Measurements from ENCODE around the gene JPT1.

JPT1 gene

DNA sequence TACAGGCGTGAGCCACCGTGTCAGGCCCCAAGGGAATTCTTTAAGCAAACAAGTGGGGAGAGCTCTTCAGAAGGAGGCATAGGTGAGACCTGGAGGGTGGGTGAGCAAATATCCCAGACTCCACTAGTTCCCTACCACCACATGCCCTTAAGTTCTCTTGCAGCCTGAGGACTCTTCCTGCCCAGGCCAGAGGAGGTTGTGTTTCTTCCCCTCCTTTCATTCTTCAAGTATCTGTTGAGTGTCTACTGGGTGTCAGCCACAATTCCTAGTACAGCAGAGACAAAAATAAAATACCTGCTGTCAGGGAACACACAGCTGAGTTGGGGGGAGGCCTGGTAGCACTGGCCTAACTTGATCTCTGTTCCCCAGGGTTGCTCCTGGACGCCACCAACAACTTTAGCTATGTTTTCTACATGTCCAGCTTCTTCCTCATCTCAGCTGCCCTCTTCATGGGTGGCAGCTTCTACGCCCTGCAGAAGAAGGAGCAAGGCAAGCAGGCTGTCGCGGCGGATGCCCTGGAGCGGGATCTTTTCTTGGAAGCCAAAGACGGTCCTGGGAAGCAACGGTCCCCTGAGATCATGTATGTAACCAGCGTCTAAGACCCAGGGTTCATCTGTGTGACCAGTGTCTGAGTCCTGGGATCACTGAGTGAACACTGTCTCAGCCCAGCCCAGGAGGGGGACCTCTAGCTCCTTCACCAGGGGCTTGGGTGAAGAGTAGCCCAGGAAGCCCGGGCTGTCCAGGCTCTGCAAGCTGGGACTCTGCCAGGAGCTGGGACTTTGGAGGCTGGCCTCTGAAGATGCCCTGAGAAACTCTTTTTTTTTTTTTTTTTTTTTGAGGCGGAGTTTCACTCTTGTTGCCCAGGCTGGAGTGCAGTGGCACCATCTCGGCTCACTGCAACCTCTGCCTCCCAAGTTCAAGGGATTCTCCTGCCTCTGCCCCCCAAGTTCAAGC, 50.4 kb downstream of the JPT1 start:
- no peak for DNase-seq

DNA sequence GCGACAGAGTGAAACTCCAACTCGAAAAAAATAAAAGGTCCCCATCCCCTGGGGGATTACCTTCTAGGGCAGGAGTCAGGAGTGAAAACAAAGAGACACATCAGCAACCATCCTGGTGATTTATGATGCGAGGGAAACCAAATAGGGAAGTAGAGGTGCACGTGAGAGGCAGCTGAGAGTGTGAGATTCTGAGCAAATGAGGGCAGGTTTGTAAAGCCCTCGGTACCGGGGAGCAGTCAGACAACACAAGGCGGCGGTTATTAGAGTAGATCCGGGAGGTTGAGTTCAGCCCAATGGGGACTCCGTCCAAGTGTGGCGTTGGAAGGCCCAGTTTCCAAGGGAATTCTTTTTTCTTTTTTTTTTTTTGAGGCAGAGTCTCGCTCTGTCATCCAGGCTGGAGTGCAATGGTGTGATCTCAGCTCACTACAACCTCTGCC, 51.9 kb downstream of the JPT1 start:
- DNase-seq: no peak

DNA sequence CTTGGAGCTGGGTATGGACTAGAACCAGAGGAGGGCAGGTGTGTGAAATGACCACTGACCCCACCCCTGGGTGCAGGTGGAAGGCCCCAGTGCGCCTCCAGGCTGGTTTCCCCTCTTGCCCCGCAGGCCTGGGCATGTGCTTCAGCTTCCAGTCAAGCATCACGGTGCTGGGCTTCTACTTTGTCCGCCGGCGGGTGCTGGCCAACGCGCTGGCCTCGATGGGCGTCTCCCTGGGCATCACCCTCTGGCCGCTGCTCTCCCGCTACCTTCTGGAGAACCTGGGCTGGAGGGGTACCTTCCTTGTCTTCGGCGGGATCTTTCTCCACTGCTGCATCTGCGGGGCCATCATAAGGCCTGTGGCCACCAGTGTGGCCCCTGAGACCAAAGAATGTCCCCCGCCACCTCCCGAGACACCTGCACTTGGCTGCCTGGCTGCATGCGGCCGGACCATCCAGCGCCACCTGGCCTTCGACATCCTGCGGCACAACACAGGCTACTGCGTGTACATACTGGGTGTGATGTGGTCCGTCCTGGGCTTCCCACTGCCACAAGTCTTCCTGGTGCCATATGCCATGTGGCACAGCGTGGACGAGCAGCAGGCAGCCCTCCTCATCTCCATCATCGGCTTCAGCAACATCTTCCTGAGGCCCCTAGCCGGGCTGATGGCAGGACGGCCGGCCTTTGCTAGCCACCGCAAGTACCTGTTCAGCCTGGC, 54.3 kb downstream of the JPT1 start:
- DNase-seq: no peak

DNA sequence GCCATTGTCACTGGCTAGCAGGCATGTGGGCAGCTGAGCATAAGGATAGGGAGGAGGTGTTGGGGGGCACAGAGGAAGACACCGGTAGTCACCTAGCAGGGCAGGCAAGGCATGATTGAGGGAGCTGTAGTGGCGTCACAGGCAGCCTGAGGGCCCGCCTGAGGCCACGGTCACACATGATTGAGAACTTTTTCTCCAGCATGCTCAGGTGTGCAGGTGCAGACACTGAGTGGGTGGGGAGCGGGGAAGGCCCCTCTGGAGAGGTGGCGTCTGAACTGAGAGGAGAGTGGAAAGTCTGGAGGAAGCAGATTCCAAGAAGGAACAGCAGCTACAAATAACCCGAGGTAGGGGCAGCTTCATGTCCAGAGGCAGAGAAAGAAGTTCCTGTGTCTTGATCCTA, 55.5 kb downstream of the JPT1 start:
- DNase-seq: no peak

DNA sequence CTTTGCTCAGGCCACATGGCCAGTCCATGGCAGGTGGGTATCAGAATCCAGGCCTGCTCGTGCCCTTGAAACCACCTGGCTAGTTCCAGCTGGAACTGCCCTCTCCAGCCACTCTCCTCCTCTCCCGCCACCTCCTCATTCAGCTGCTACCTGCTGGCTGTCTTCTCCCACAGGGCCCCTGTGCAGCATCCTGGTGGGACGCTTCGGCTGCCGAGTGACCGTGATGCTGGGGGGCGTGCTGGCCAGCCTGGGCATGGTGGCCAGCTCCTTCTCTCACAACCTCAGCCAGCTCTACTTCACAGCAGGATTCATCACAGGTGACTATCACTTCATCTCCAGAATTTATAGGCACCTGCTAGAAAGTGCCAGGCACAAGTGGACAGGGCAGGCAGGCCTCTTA, 56.4 kb downstream of the JPT1 start:
- no peak for DNase-seq

DNA sequence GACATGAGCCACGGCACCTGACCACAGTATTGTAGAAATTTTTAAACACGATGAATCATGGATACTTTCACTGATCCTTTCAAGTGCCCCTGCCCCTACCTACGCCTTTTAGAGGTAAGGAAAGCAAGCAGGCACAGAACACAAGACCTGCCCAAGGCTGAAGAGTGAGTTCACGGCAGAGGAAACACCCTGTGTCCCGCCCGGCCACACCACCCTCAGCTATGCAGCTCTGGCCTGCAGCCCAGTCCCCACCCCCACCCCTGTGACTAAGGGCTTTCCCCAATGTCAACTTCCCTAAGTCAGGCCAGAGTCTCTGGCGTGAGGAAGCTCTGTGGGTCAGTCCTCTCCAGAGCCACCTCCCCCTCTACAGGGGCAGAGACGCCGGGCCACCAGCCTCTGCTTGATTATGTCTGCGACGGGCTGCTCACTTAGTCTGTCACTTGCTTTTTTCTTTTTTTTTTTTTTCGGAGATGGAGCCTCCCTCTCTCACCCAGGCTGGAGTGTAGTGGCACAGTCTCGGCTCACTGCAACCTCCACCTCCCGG, 58.2 kb downstream of the JPT1 start:
- DNase-seq: no peak

DNA sequence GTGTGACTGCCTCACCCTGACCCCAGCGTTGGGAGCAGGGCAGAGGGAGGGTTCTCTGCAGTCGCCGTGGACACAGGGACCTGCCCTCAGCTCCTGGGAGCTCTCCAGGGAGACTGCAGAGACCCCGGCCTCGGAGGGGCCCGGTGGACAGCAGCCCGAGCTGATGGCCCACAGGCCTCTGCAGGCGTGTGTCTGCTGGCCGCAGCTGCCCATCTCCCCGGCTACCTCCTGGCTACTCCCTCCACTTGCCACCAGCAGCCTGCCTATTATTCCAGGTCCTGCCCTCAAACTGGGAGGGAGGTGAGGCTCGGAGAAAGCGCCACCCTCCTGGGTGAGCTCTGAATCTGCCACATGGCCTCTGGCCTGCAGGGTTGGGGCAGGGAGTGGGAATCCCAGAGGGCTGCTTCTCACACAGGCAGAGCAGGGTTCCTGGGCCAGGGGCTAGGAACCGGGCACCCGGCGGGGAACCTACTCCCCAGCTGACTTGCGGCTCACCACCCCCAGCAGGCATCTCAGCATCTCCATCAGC, 59.4 kb downstream of the JPT1 start:
- DNase-seq: no peak

DNA sequence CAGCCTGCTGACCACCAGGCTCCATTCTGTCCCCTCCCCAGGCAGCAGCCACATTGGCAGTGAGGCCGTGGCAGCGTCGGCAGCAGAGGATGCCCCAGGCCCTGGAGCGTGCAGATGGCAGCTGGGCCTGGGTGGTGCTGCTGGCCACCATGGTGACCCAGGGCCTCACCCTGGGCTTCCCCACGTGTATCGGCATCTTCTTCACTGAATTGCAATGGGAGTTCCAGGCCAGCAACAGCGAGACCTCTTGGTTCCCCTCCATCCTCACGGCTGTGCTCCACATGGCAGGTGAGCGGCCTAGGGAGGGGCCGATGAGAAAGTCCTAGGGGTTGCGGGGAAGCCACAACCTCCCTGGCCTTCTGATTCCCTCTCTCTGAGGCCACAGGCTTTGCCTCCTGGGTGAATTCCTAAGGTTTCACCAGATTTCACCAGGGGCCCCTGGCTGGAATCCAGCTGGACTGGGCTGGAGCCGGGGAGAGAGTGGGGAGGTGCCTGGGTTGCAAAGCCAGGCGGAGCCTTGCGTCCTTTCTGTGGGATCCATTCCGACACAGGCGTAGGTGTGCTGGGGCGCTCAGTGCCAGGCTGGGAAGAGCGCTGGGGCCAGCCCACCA, 60.7 kb downstream of the JPT1 start:
- DNase-seq: no peak

DNA sequence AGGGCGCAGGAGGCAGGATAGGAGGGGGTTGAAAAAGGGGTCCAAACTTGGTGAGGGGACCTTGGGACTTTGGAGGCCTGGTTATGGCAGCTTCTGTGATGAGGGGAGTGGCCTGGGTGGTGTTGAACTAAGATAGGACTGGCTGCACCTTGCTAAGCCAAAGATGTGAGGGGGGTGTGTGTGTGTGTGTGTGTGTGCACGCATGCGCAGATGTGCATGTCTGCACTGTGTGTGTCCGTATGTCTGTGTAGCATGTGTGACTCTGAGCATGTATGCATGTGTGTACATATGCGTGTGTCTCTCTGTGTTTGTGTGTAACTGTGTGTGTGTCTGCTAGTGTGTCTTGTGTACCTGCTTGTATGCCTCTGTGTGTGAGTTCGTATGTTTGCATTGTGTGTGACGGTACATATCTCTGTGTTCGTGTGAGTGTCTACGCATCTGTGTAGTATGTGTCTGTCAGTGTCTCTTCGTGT, 62.4 kb downstream of the JPT1 start:
- no peak for DNase-seq

DNA sequence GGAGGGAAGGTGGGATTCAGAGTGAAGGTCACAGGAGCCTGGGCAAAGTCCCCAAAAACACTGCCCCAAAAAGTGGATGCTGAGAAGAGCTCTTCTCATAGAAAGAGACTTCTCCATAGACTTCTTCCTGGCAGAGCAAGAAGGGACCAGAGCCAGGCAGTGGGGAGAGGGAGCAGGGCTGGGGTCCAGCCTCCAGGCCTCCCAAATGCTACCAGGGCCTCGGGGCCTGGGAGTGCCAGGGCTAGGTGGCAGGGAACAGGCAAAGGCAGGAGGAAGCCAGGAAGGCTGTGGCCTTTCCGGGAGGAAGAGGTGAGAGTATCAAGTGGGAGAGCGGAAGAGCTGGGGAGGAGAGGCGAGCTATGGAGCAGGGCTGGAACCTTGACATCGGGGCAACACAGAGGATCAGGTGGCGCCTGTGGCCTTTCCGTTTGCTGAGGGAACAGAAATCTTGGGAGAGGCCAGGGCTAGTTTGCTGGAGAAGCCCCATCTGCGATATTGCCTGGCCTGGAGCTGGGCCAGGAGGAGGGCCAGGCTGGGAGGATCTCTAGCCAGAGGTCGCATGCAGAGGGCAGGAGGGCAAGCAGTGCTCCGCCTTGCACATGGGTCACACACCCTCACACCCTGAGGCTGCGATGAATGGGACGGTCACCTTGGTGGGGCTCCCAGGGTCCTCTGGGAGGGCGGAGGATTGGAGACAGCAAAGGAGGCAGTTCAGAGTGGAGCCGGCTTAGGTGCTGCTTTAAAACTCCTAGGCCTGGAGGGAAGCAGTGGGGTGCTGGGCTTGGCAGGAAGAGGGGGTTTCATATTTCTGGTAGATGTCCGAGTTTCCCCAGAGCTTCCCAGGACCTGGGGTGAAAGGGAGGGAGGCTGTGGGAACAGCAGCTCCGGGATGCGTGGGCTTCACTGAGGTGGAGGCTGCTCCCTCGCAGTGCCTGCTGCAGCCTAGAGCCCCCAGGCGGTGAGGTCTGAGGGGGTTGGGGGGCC, 63.1 kb downstream of the JPT1 start:
- no peak for DNase-seq

DNA sequence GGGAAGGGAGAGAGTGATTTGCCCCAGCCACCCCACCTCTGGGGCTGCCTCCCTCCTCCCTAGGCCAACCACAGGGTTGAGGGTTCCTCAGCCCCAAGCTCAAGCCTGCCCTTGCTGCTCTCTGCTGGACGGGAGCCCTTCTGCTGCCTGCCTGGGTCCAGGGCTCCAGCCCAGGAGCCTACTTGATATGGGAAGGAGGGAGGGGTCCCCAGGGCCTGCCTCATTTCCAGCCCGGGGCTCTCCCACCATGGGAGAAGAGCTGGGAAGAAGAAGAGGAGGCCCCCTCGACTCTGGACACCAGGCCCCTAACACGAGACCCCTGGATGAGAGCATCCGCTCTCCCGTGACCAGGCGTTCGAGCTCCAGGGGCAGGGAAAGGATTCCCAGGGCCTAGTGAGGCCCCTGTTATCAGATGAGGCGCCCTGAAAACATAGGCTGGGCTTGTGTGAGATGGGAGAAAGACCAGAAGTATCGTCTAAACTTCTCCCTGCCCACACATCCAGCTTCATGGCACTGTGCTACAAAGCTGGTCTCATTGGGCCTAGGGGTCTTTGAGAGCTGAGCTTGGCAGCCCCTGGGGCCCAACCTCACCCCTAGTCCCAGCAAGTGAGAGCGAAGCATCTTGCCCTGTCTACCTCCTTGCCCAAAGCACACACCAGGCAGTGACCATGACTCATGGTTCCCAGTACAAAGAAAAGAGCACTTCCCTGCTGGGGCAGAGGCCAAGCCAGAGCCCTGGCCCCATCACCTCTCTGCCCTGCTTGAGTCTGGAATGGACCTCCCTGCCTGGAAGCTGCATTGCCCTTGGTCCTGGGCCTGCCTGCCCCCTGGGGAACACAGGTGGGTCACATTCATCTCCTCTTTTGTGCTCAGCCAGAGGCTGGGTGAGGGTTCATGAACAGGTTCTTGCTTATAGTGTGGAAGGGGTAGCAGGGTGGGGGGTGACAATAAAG, 65.6 kb downstream of the JPT1 start:
- DNase-seq: no peak

DNA sequence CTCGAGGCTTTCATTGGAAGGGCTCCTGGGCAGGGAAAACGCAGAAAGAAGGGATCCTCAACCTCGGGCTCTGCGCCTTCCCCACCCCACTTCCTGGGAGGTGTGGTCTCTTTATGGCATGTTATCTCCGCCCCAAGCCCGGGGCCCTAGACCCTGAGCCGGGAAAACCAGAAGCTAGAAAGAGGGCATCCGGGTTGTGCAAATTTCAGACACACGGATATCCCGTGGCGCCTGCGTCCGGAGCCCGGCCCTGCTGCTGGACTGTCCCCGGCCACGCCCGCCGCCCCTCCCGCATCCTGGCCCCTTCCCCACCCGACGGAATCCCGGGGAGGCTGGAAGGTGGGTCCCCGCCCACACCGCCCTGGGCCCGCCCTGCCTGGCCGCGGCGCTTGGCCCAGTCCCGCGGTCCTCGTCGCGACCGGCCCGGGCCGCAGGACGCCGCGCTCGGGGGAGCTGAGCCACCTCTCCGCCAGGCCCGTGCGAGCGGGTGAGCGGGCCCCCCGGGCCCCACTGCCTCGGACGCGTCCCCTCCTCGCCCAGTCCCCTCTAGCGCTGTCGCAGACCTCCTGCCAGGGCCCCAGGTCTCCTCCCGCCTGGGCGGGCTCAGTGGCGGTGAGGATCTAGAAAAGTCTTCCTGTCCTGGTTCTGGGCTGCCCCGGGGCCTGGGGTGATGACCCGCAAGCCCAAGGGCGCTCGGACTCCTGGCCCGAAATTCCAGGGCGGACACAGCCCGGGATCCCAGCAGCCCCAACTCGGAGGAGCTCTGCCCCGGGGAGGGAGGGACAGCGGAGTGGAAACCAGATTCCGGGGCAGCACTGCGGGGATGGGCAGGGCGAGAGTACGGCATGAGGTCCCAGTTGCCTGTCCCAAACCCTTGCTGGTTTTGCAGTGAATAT, 66.5 kb downstream of the JPT1 start, which contains the start of gene SLC16A5:
Gene SLC16A5 (plus strand): TSS at position 397 of the 896 bp plus-strand sequence. CDS start 5,683 bp downstream, outside the sequence.
- DNase-seq: peak; percentile 36

DNA sequence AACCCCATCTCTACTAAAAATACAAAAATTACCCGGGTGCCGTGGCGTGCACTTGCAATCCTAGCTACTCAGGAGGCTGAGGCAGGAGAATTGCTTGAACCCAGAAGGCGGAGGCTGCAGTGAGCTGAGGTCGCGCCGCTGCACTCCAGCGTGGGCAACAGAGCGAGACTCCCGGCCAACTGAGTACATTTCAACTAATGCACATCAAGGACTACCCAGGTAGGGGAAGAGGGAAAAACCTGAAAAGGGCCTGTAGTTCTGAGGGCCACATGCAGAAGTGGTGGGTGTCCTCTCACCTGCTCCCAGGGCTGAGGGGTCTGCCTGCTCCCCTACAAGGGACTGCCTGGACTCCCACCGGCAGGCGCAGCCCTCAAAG, 67.1 kb downstream of the JPT1 start:
- no peak for DNase-seq

DNA sequence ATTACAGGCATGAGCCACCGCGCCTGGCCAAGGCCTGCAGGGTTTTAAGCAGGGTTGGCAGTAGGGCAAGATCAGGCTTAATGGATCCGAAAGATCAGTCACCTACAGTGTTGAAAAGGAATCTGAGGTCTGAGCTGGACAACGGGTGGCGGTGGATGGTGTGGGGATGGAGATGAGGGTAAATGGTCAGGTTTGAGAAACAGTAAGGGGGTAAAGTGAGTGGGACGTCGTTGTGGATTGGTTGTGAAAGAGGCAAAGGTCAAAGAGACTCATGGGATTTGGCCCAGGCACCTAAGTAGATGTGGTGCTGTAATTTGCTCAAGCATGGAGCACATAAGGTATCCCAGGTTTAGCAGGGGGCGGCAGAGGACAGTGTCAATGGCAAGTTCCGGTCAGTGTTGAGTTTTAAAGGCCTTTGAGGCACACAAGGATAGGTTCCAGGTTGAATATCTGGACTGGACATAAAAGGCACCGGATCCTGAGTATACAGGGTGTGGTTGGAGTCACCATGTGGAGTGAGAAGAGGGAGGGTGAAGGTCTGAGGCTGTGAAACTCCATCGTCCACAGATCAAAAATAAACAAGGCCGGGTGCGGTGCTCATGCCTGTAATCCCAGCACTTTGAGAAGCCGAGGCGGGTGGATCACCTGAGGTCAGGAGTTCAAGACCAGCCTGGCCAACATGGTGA, 67.7 kb downstream of the JPT1 start:
- DNase-seq: no peak

Data from central memory CD4-positive, alpha-beta T cell (primary cell).